Esophagus squamous epithelium (tissue), 5 donors: ENCODE results near the gene GALNT17. TPM values are rescaled to one million over a fixed set of nuclear protein-coding genes. Genes with fewer than 3 reads are reported as not detected.
A peak's percentile ranks its signal among the peaks of the same experiment; 100 is the strongest.

Source experiments
- DNase-seq: peaks from one replicate; lab custom pipeline; 2025; lab: John Stamatoyannopoulos, UW
- H3K27ac ChIP-seq, 4 donors: fragments of 200-600 bp; sonication (generic); one replicate each; pipeline ENCODE4 v1.5.1; 2016 to 2019; ENCODE audit warnings: mild to moderate bottlenecking in 1 of 4
- H3K27me3 ChIP-seq, 4 donors: fragments of 200-600 bp; sonication (generic); 1 replicate in 3 of 4; 2 replicates in 1 of 4; pipeline versions ENCODE4 v1.5.1 to v1.6.0; 2017 to 2021; ENCODE audit warnings: antibody characterized with exemption in 1 of 4
- H3K36me3 ChIP-seq, 3 donors: fragments of 200-600 bp; sonication (generic); one replicate each; pipeline ENCODE4 v1.5.1; 2016 to 2019
- H3K4me1 ChIP-seq, 3 donors: fragments of 200-600 bp; sonication (generic); one replicate each; pipeline ENCODE4 v1.5.1; 2017 to 2019
- H3K4me3 ChIP-seq, 4 donors: fragments of 200-600 bp; sonication (generic); 1 replicate in 3 of 4; 2 replicates in 1 of 4; pipeline ENCODE4 v1.5.1; 2016 to 2019; ENCODE audit warnings: mild to moderate bottlenecking in 2 of 4, moderate library complexity in 1 of 4
- H3K9me3 ChIP-seq, 3 donors: fragments of 200-600 bp; sonication (generic); one replicate each; pipeline ENCODE4 v1.5.1; 2016 to 2019
- CTCF ChIP-seq, 6 experiments: fragments of 450-650 bp in 4 of 6; fragments of 200-600 bp in 2 of 6; sonication (generic) in 2 of 6; IDR thresholded peaks; one replicate each; pipeline ENCODE4 v1.5.1; 2016 to 2019; ENCODE audit warnings: antibody characterized with exemption in 6 of 6, mild to moderate bottlenecking in 4 of 6, moderate library complexity in 4 of 6
- POLR2A ChIP-seq, 4 donors: fragments of 450-650 bp; IDR thresholded peaks; one replicate each; pipeline ENCODE4 v1.6.1; 2017; ENCODE audit warnings: antibody characterized with exemption in 4 of 4, mild to moderate bottlenecking in 4 of 4, moderate library complexity in 3 of 4
- WGBS, 2 donors: methylation state at CpG; one replicate each; pipeline ENCODE4 v1.1.5; 2018; 5-methylcytosine and 5-hydroxymethylcytosine counted together
- intact Hi-C: fragments of 100-400 bp; cut with DNase I; formaldehyde crosslinking; loops from one replicate; pipeline ENCODE4 v1.15.0; 2022
- total RNA-seq, 4 donors: library from RNA; depleted of rRNA; stranded (reverse); fragments of >200 nt; gene quantifications; one replicate each; pipeline ENCODE4 v1.1.0, GENCODE V29; 2016
- donor health status: DM: yes; HTN: yes; CAD: no.

The GALNT17 gene
- total RNA-seq, 4 donors from 2014 or later = 1.6 to 22.1 (median 2.5) TPM

DNA sequence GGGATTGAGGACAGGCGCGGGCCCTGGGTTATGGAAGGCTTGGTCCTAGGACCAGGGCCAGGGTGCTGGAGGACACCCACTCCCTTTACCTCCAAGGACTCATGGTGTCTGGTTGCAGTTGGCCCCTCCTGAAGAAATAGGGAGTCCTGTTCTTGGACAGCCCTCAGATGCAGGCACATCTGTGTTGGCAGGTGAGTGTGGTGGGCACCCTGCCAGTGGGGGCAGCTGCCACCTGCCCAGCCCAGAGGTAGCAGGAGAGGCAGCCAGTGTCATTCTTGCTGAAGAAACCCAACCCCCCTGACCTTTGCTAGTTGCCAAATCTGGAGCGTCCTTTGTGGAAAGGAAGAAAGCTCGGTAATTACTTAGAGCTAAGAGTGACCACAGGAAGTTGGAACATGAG, 8.3 kb downstream of the GALNT17 start:
- no peaks in the 10 kb centered on the region for H3K27me3 ChIP-seq
- DNase-seq = no peak
- H3K4me3 ChIP-seq = no peak overlapping the region
- intact Hi-C loops = no loop called here
- peaks cover 0 to 8% (median 0%) of the 10 kb centered on the region in 3 donors for H3K4me1 ChIP-seq
- 58 to 76% methylated on average over 3 to 4 of the region's 4 CpGs for WGBS, 2 donors
- no peak overlapping the region for H3K27ac ChIP-seq
- no peaks in the 10 kb centered on the region for H3K36me3 ChIP-seq
- H3K9me3 ChIP-seq = no peaks in the 10 kb centered on the region
- no peak for TF ChIP-seq CTCF (IDR thresholded peaks at IDR 0.05)
- no peak for TF ChIP-seq POLR2A (IDR thresholded peaks at IDR 0.05)

- H3K4me3 ChIP-seq = no peak overlapping the region
These were observed 13.0 kb downstream of the GALNT17 start for GRCh38 chr7:71144963-71145362.

GRCh38 chr7:71145906-71146901, 14.3 kb downstream of the GALNT17 start:
- peaks cover 0 to 8% (median 0%) of the 10 kb centered on the region in 3 donors for H3K4me1 ChIP-seq
- intact Hi-C loops = no loop called here
- no peaks in the 10 kb centered on the region for H3K9me3 ChIP-seq
- no peaks in the 10 kb centered on the region for H3K36me3 ChIP-seq
- no peak for DNase-seq
- TF ChIP-seq POLR2A (IDR thresholded peaks at IDR 0.05) = no peak
- no peak for TF ChIP-seq CTCF (IDR thresholded peaks at IDR 0.05)
- 56 to 61% methylated on average over 16 to 20 of the region's 24 CpGs for WGBS, 2 donors
- no peaks in the 10 kb centered on the region for H3K27me3 ChIP-seq
- H3K27ac ChIP-seq = peak overlapping the region in 1 of 4 donors; percentile 34
- no peak overlapping the region for H3K4me3 ChIP-seq

More at GRCh38 chr7:71144963-71145362, 13.0 kb downstream of the GALNT17 start:
- no peak for DNase-seq
- 65% methylated on average over 6 of the region's 6 CpGs for WGBS, 2 donors
- H3K9me3 ChIP-seq = no peaks in the 10 kb centered on the region
- no peaks in the 10 kb centered on the region for H3K36me3 ChIP-seq
- peaks cover 0 to 8% (median 0%) of the 10 kb centered on the region in 3 donors for H3K4me1 ChIP-seq
- intact Hi-C loops = no loop called here
- TF ChIP-seq CTCF (IDR thresholded peaks at IDR 0.05) = no peak
- H3K27ac ChIP-seq = no peak overlapping the region
- H3K27me3 ChIP-seq = no peaks in the 10 kb centered on the region

DNA sequence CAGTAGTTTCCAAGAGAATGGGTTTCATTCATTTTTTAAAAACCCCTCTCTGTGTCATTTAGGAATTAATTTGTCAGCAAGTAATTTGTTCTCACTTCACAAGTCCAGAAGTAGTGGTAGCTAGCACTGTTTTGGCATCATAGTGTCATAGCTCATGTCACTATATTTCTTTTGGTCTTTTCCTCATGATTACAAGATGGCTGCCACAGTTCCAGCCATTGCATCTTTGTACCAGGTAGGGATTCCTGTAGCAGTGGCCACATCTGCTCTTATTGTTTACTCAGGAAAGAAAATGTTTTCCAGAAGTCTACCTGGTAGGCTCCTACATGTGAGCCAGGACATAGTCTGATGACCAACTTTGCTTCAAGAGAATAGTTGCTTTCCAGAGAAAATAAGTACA, 16.2 kb downstream of the GALNT17 start:
- peaks cover 0 to 8% (median 0%) of the 10 kb centered on the region in 3 donors for H3K4me1 ChIP-seq
- H3K36me3 ChIP-seq = no peaks in the 10 kb centered on the region
- H3K9me3 ChIP-seq = no peaks in the 10 kb centered on the region
- H3K27me3 ChIP-seq = no peaks in the 10 kb centered on the region
- H3K4me3 ChIP-seq = no peak overlapping the region
- intact Hi-C loops = no loop called here
- no peak for TF ChIP-seq POLR2A (IDR thresholded peaks at IDR 0.05)
- TF ChIP-seq CTCF (IDR thresholded peaks at IDR 0.05) = no peak
- DNase-seq = no peak
- no peak overlapping the region for H3K27ac ChIP-seq

DNA sequence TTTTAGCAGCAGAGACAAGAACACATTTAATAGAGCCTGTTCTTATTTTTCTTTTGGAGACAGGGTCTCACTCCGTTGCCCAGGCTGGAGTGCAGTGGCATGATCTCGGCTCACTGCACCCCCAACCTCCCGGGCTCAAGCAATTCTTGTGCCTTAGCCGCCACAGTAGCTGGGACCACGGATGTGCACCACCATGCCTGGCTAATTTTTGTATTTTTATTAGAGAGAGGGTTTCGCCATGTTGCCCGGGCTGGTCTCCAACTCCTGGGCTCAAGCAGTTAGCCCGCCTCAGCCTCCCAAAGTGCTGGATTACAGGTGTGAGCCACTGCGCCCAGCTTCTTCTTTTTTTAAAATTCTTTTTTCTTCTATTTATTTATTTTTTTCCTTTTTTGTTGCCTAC, 23.3 kb downstream of the GALNT17 start:
- 87 to 94% methylated on average over 9 of the region's 9 CpGs for WGBS, 2 donors
- TF ChIP-seq CTCF (IDR thresholded peaks at IDR 0.05) (no peak), POLR2A (IDR thresholded peaks at IDR 0.05) (no peak)

More for the DNA sequence above, 23.3 kb downstream of the GALNT17 start:
- no peak for DNase-seq
- no peaks in the 10 kb centered on the region for H3K27me3 ChIP-seq
- no peak overlapping the region for H3K4me3 ChIP-seq
- intact Hi-C loops = no loop called here
- H3K27ac ChIP-seq = no peak overlapping the region
- H3K36me3 ChIP-seq = no peaks in the 10 kb centered on the region
- H3K9me3 ChIP-seq = peaks cover 0 to 4% (median 0%) of the 10 kb centered on the region in 3 donors
- H3K4me1 ChIP-seq = no peaks in the 10 kb centered on the region
